NCI-H128 (cell line): ENCODE data around the gene KCNAB3.
"Not testable (repeated sequence)": the region's sequence is repeated elsewhere in the genome, so short reads cannot be mapped to it uniquely, and the experiment has no call there.

Source experiments
- DNase-seq: peaks from one replicate; lab custom pipeline; 2025; ENCODE audit not compliant: unreplicated experiment; lab: John Stamatoyannopoulos, UW

Gene KCNAB3

DNA sequence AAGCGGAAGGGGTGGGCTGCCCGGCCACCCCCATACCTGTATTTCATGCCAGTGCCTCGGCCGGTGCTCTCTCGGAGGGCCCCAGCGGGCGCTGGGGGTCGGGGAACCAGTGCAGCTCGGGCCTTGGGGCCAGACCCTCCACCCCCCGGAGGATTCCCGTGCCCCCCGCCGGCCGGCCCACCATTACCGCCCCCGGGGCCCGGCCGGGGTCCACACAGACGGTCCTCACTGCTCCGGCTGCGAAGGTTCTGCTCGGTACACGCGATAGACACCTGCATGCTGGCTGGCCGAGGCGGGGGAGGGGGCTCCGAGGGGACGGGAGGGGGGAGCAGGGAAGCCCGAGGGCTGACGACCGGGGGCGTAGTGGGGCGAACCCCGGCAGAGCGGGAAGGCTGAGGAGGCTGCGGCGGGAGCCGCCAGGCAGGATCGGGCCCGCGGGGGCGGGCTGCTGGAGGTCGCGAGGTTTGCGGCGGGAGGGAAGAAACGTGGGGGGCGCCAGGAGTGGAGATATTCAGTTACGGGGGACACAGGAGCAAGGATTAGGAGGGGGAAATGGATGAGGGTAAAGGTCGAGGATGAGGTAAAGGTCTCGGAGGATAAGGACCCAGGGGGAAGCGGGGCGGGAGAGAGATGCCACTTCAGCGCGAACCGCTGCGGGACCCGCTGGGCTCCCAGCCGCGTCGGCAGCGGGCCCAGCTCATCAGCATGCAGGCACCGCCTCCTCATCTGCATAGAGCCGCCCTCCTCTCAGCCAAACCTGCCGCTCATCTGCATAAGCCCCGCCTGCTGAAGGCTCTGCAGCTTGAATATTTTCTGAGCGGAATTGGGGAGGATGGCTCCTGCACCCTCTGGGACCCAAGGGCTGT lies at the start of gene KCNAB3:
KCNAB3 (minus strand) TSS at position 699 of the 866 bp plus-strand sequence; CDS start at position 278, 421 bp downstream.
- DNase-seq: no peak

DNA sequence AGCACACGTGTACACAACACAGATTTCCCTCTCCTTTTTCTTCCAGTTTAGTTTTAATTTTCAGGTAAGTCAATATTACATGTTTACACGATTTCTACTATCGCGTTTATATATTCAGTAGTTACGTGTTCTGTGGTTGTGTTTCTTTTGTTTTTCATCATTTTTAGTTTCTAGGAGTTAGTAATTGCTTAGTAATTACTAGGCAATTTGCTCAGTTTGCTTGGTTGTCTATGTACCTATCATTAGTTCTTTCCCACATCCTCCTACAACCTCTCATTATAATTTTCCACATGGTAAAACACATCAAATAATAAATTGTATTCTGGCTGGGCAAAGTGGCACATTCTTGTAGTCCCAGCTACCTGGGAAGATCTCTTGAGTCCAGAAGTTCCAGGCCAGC lies 48.1 kb upstream of the KCNAB3 start:
- no peak for DNase-seq

DNA sequence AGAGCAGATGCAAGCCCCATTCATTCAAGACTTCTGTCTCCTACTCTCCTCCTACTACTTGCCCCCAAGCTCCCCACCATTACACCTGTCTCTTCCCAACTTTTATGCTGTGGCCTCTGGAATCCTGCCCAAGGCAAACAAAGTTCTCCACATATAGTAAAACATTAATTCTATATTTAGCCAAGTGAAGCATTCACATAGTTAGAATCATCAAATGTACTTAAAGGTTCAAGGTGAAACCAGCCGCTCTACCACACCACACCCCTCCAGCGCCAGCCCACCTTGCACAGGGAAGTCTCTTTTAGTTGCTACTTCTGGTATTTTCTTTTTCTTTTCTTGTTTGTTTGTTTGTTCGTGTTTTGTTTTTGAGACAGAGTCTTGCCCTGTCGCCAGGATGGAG lies 47.4 kb upstream of the KCNAB3 start:
- no peak for DNase-seq

DNA sequence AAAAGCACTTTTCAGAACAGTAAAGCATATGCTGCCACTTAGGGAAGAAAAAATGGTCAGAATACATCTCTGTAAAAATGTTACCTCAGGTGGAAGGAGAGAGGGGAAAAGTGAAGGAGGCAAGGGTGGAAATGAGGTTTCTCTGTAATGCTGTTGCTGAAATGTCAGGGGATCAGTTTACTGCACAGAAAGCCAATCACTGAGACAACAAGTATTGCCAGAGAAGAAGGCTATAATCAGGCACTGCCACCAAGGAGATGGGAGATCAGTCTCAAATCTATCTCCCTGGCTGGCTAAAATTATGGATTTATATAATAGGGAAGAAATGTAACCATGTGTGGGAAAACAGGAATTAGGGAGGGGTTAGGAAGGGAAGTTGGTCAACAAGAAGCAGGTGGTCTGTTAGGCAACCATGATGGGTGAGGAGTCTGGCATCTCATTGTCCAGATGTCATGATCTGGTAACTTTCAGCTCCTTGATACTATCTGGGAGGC lies 45.0 kb upstream of the KCNAB3 start:
- DNase-seq: no peak

DNA sequence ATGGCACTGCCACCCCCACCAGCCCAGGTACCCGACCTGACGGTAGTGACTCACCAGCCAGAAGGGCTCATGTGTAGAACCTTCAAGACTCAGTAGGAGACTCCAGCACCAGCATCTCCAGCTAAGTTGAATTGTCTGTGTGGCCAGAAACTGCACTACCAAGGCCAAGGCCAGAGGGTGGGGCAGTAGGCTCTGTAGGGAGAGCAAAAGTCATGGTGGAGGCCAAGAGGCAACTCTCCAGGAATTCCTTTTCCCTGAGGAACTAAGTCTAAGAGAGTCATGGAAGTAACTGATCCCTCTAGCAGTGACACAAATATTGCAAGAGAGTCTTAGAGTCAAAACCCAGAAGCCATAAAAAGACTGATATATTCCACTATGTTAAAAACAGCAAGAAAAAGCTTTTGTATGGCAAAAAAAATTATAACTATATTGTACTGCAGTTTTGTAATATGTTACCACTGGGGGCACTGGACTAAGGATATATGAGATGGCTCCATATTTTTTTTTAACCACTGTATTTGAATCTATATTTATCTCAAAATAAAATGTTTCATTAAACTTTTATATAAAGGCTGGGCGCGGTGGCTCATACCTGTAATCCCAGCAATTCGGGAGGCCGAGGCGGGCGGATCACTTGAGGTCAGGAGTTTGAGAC lies 42.6 kb upstream of the KCNAB3 start:
- DNase-seq: no peak

DNA sequence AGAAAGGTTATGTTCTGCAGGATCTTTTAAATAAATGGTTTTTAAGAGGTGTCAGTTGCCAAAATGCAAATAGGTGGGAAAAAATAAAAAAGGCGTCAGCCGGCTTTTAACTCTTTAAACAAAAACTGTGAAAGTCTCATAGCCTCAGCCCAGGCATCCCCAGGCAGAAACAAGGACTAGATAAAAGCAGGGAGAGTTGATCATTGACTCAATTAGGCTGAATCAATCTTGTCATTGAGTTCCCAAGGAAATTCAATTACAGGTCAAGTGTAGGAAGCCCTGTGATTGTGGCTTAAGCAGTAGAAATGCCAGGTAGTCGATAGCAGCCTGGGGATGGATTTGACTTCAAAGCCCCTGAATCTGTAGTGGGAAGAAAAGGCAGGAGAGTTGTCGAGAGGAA lies 42.0 kb upstream of the KCNAB3 start:
- no peak for DNase-seq

DNA sequence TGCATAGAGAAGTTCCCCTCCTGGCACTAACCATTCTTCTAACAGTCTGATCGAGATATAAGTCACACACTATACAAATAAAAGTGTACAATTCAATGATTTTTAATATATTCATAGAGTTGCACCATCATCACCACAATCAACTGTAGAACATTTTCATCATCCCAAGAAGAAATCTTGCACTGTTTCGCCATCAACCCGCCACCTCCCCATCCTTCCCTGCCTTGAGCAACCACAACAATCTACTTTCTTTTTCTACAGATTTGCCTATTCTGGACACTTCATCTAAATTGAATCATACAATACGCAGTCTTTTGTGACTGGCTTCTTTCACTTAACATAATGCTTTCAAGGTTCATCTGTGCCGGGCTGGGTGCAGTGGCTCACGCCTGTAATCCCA lies 39.8 kb upstream of the KCNAB3 start:
- no peak for DNase-seq

DNA sequence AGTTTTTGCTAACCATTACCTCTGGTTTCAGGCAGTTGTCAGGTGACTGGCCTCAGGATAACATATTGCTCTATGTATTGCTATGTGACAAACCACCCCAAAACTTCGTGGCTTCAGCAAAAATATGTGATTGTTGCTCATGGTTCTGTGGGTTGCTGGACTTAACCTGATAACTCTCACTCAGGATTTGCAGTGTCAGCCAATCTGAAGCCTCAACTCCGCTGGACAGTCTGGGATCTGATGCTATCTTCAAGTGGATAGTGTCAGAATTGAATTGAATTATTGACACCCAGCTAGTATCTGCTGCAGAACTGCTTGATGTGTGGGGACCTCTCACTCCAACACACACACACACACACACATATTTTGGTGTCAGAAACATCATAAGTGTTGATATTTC lies 38.1 kb upstream of the KCNAB3 start:
- no peak for DNase-seq

DNA sequence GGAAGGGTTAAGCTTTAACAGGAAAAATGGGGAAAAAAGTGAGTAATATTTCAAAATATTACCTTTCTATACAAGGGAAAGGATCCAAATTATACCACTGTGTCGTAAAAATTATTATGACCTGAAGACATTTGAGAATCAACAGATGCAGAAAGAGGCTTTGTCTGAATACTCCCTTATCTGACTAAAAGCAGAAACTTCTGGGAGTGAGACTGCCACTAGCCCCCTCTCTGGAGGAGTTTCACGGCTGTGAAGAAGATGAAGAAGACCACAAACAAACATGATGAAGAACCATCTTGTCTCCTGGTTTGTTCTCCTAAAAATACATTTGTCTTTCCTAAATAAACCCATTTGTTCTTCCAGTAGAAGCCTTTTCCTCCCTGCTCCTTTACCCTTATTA lies 31.8 kb upstream of the KCNAB3 start:
- DNase-seq: no peak

DNA sequence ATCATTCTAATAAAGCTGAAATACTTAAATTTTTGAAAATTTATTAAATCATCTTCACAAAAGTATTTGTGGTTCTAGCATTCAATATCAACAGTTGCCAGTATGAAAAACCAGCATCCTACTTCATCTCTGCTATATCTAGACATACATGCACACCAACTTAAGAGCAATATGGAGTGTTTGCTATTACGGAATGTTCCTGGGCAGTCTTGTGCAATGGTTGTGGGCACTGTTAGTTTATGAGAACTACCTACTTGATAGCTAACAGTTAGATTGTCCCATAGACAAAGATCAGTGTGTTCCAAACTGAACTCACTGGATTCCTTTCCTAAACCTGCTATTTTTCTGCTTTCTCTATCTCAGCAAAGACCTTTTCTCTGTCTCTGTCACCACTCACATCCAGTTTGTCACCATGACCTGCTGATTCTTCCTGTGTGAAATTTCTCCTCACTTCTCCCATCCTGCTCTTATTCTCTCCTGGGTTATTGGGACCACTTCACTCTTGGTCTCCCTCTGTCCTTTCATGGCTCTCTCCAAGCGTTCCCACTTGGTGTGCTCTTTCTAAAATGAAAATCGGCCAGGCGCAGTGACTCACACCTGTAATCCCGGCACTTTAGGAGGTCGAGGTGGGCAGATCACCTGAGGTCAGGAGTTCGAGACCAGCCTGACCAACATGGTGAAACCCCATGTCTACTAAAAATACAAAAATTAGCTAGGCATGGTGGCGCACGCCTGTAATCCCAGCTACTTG lies 30.0 kb upstream of the KCNAB3 start:
- DNase-seq: no peak

DNA sequence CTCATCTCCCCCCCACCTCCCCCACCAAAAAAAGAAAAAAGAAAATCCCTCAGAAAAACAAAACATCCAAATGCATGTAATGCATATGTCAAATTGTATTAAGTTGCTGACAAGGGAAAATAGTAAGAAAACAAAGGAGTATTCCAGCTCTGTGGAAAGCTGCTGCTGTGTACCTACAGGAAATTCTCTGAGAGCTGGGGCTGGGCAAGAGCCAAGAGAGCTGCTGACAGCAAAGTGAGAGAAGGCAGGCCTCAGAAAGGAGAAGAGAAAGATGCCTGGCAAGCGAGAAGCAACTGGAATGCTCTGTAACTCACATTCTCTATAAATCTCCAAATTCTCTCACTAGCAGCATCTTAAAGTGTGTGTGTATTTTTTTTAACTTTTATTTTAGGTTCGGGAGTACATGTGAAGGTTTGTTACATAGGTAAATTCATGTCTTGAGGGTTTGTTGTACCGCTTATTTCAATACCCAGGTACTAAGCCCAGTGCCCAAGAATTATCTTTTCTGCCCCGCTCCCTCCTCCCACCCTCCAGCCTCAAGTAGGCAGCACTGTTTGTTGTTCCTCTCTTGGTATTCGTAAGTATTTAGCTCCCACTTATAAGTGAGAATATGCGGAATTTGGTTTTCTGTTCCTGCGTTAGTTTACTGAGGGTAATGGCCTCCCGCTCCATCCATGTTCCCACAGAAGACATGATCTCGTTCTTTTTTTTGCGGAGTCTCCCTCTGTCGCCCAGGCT lies 26.7 kb upstream of the KCNAB3 start:
- no peak for DNase-seq

DNA sequence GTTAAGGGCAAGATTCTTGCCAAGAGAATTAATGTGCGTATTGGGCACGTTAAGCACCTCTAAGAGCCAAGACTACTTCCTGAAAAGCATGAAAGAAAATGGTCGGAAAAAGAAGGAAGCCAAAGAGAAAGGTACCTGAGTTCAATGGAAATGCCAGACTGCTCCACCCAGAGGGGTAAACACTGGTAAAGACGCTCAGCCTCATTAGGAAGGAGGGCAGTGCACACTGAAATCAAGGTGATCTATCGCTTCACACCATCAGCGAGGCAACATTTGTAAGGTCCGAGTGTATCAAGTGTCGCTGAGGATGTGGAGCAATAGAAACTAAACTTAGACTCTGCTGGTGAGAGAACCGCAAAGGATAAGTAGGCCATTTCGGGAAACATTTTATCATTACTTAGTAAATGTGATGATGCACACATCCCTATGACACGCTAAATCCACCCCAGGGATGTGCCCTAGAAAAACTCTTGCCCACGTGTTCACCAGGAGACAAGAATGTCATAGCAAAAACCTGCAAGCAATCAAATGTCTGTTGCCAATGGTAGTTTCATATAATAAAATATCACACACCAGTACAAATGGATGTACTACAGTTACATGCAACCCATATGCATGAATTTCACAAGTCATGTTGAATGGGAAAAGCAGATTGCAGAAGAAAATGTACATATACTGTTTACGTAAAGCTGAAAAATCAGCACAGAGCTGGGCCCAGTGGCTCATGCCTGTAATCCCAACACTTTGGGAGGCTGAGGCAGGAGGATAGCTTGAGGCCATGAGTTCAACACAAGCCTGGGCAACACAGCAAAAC lies 26.0 kb upstream of the KCNAB3 start:
- DNase-seq: no peak

DNA sequence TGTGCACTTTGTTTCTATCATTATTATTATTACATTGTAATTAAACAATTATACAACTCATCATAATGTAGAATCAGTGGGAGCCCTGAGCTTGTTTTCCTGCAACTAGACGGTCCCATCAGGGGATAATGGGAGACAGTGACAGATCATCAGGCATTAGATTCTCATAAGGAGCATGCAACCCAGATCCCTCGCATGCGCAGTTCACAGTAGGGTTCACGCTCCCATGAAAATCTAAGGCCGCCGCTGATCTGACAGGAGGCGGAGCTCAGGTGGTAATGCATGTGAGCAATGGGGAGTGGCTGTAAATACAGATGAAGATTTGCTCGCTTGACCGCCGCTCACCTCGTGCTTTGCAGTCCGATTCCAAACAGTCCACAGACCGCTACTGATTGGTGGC lies 23.6 kb upstream of the KCNAB3 start:
- DNase-seq: not testable (repeated sequence)

DNA sequence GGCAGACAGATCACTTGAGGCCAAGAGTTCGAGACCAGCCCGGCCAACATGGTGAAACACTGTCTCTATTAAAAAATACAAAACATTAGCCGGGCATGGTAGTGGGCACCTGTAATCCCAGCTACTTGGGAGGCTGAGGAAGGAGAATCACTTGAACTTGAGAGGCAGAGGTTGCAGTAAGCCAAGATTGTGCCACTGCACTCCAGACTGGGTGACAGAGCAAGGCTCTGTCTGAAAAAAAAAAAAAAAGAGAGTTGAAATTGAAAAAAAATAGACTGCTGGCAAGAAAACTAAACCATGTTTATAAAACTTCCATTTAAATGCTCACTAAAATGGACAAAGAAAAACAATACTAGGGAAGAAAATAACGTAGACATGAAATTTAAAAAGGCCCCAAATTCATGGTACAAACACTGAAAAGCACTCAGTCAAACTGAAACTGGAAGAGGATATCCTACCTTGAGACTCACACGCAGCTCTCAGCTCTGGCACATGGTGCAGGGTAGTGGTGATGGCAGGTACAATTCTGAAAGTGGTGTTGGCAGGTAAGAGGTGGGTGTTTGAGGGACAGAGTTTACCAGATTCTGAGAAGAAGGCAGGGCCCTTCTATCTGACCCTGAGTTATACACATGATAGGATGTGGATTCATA lies 21.6 kb upstream of the KCNAB3 start:
- no peak for DNase-seq

DNA sequence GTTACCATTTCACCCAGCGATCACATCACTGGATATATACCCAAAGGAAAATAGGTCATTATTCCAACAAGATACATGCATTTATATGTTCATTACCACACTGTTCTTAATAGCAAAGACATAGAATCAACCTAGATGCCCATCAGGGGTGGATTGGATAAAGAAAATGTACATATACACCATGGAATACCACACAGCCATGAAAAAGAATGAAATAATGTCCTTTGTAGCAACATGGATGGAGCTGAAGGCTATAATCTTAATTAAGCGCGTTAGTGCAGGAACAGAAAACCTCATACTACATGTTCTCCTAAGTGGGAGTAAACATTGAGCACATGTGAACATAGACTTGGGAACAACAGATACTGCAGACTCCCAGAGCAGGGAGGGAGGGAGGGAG lies 20.9 kb upstream of the KCNAB3 start:
- DNase-seq: no peak

DNA sequence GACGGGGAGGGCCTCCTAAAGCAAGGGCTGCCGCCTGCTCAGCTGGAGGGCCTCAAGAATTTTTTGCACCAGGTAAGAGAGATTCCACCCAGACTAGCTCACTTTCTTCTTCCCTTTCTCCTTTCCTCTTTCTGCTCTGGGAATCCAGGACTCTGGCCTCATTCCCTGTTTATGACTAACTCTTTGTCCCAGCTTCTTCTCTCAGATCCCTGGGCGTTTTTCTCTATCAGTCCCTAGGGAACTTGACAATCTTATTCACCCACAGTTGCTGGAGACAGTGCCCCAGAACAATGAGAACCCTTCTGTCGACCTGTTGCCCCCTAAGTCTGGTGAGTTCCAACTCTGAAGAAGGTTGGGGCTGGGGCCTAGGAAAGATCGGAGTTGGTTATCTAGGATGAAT lies 18.0 kb upstream of the KCNAB3 start:
- DNase-seq: no peak

DNA sequence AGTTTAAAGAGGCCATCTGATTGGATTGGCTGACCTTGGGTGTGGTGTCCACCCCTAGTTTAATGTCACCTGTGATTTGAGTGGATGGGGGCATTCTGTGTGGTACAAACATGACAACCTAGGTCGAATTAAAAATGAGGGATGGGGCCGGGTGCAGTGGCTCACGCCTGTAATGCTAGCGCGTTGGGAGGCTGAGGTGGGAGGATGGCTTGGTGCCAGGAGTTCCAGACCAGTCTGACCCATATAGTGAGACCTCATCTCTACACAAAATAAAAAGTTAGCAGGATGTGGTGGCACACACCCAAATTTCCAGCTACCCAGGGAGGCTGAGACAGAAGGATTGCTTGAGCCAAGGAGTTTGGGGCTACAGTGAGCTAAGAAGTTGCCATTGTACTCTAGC lies 16.8 kb upstream of the KCNAB3 start:
- no peak for DNase-seq

DNA sequence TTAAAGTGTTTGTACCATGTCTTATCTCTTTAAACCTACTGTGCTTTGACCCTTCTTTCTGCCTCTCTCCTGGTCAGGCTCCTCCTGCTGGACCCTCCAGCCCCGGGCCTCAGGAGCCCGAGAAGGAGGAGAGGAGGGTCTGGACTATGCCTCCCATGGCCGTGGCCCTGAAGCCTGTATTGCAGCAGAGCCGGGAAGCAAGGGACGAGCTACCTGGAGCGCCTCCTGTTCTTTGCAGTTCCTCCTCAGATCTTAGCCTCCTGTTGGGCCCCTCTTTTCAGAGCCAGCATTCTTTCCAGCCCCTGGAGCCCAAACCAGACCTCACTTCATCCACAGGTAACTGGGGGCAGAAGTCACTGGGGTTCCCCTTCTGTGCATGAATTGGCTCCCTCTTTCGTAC lies 16.0 kb upstream of the KCNAB3 start:
- DNase-seq: no peak

DNA sequence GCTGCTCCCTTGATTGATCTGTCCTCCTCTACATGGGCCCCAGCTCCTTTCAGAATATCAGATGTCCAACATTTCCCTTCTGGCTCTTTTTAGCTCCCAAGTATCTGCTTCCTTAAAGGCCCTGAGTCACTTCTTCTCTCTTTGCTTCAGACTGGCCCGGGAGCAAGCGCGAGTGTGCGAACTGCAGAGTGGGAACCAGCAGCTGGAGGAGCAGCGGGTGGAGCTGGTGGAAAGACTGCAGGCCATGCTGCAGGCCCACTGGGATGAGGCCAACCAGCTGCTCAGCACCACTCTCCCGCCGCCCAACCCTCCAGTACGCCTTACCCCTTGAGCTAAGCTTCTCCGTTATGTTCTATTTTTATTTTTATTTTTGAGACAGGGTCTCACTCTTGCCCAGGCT lies 14.7 kb upstream of the KCNAB3 start:
- DNase-seq: no peak

DNA sequence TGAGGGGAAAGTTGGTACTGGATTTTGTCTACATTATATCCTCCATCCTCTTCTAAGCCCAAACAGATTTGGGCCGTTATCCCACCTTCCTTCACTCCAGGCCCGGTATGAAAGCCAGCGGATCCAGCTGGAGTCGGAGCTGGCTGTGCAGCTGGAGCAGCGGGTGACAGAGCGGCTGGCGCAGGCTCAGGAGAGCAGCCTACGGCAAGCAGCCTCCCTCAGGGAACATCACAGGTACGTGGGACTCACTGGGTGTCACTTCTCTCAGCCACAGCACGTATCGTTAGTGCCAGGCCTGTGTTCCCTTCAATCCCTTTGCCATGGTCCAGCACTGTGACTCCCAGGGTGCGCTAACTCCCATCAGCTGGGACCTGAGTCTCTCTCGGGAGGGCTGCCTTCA lies 13.6 kb upstream of the KCNAB3 start:
- DNase-seq: no peak
